Lung (tissue), 12 donors: ENCODE results near the gene ACTRT2. TPM values are rescaled to one million over a fixed set of nuclear protein-coding genes. Genes with fewer than 3 reads are reported as not detected.

ENCODE experiments used
- ATAC-seq: fragments of 200-7000 bp; cut with Tn5 transposase; one replicate; pipeline ENCODE4 v1.9.1; 2020; ENCODE audit warnings: moderate number of reproducible peaks; ENCODE audit not compliant: insufficient read depth, low FRiP score
- DNase-seq, 3 donors: peaks; one replicate each; pipeline ENCODE4 v3.0.0-alpha.2; 2013 to 2017
- H3K27ac ChIP-seq, 2 donors: one replicate each; pipeline ENCODE4 v1.5.1; 2013; ENCODE audit warnings: mild to moderate bottlenecking in 2 of 2, moderate library complexity in 2 of 2, control low read depth in 1 of 2, inconsistent platforms in 1 of 2, low read depth in 1 of 2, low read length in 1 of 2
- H3K27me3 ChIP-seq, 3 donors: one replicate each; pipeline ENCODE4 v1.5.1; 2013; ENCODE audit warnings: low read length in 2 of 3; ENCODE audit not compliant: control insufficient read depth in 3 of 3, insufficient read depth in 3 of 3
- H3K36me3 ChIP-seq, 4 donors: one replicate each; pipeline ENCODE4 v1.5.1; 2013; ENCODE audit warnings: low read length in 4 of 4, mild to moderate bottlenecking in 1 of 4, moderate library complexity in 1 of 4; ENCODE audit not compliant: control insufficient read depth in 4 of 4, insufficient read depth in 4 of 4
- H3K4me1 ChIP-seq, 5 donors: one replicate each; pipeline ENCODE4 v1.5.1; 2013; ENCODE audit warnings: low read length in 5 of 5, mild to moderate bottlenecking in 2 of 5, moderate library complexity in 1 of 5; ENCODE audit not compliant: control insufficient read depth in 5 of 5, insufficient read depth in 5 of 5
- H3K4me3 ChIP-seq: one replicate; pipeline ENCODE4 v1.5.1; 2013; ENCODE audit warnings: mild to moderate bottlenecking, control low read depth, moderate library complexity
- H3K9ac ChIP-seq, 2 donors: one replicate each; pipeline ENCODE4 v1.5.1; 2013; ENCODE audit warnings: low read length in 2 of 2, control low read depth in 1 of 2; ENCODE audit not compliant: insufficient read depth in 1 of 2
- H3K9me3 ChIP-seq, 4 donors: one replicate each; pipeline ENCODE4 v1.5.1; 2013; ENCODE audit warnings: low read length in 3 of 4, mild to moderate bottlenecking in 1 of 4, moderate library complexity in 1 of 4; ENCODE audit not compliant: control insufficient read depth in 4 of 4, insufficient read depth in 3 of 4
- CTCF ChIP-seq: IDR thresholded peaks from 2 replicates; pipeline ENCODE4 v1.5.1; 2012; ENCODE audit warnings: mild to moderate bottlenecking; ENCODE audit errors: control extremely low read depth, extremely low read depth
- WGBS, 2 donors: extraction: QIAGEN DNeasy Blood & Tissue Kit; methylation state at CpG; one replicate each; pipeline ENCODE4 v1.1.7; 2013; 5-methylcytosine and 5-hydroxymethylcytosine counted together
- polyA plus RNA-seq, 2 donors: library from polyadenylated mRNA; stranded (reverse); fragments of 200-250 nt; gene quantifications; one replicate each; pipeline ENCODE4 v1.2.1, GENCODE V29; 2013
- total RNA-seq, 2 donors: library from RNA; depleted of rRNA in 1 of 2; stranded (reverse); fragments of >200 nt in 1 of 2; gene quantifications; one replicate each; pipeline ENCODE4 v1.2.1, GENCODE V29; 2014 to 2021
- donor health status: control.
- donor health status: control.
- donor health status: Bipolar disorder and iron deficiency.
- donor health status: healthy.
- donor health status: DM: yes; HTN: yes; CAD: no.

The ACTRT2 gene
- total and polyA plus RNA-seq, 4 donors: not detected

- no peak overlapping the region for H3K27ac ChIP-seq
- DNase-seq (no peak), ATAC-seq (no peak)
- H3K9me3 ChIP-seq: peaks cover 0 to 9% (median 0%) of the 10 kb centered on the region in 4 donors
- no peak overlapping the region for H3K4me3 ChIP-seq
- TF ChIP-seq CTCF: no peak
- H3K36me3 ChIP-seq: no peaks in the 10 kb centered on the region
- no peak overlapping the region for H3K9ac ChIP-seq
- peaks cover 0 to under 1% (median 0%) of the 10 kb centered on the region in 5 donors for H3K4me1 ChIP-seq
- peaks cover 0 to 16% (median 10%) of the 10 kb centered on the region in 3 donors for H3K27me3 ChIP-seq
- WGBS, 2 donors: 88 to 95% methylated on average over 5 of the region's 5 CpGs
These were observed 35.4 kb downstream of the ACTRT2 start for GRCh38 chr1:3056641-3057040.

- WGBS, 2 donors: 83 to 90% methylated on average over 10 of the region's 10 CpGs
- no peak overlapping the region for H3K4me3 ChIP-seq
- peaks cover 0 to 21% (median 14%) of the 10 kb centered on the region in 3 donors for H3K27me3 ChIP-seq
- peaks cover 0 to 7% (median 0%) of the 10 kb centered on the region in 4 donors for H3K9me3 ChIP-seq
- H3K4me1 ChIP-seq: peaks cover 0 to 4% (median 0%) of the 10 kb centered on the region in 5 donors
- H3K9ac ChIP-seq: no peak overlapping the region
- no peaks in the 10 kb centered on the region for H3K36me3 ChIP-seq
- no peak for ATAC-seq
- no peak overlapping the region for H3K27ac ChIP-seq
- no peak for DNase-seq
- no peak for TF ChIP-seq CTCF
These were observed 37.2 kb downstream of the ACTRT2 start for GRCh38 chr1:3058263-3059030.

GRCh38 chr1:3060127-3060526, 38.9 kb downstream of the ACTRT2 start:
- no peak for TF ChIP-seq CTCF
- no peaks in the 10 kb centered on the region for H3K36me3 ChIP-seq
- no peak overlapping the region for H3K4me3 ChIP-seq
- WGBS, 2 donors: 80 to 85% methylated on average over 9 of the region's 9 CpGs
- peaks cover 0 to 37% (median 30%) of the 10 kb centered on the region in 3 donors for H3K27me3 ChIP-seq
- no peak for ATAC-seq
- peaks cover 0 to 6% (median 0%) of the 10 kb centered on the region in 5 donors for H3K4me1 ChIP-seq
- no peak overlapping the region for H3K27ac ChIP-seq
- no peak for DNase-seq
- peaks cover 0 to 5% (median 0%) of the 10 kb centered on the region in 4 donors for H3K9me3 ChIP-seq
- no peak overlapping the region for H3K9ac ChIP-seq
